ENCODE data around the gene PPP2R2B. TPM values are rescaled to one million over a fixed set of nuclear protein-coding genes. Genes with fewer than 3 reads are reported as not detected.

The PPP2R2B gene
- total RNA-seq, 8 experiments from 2014 or later: 54.2 to 102 (median 75.0) TPM

DNA sequence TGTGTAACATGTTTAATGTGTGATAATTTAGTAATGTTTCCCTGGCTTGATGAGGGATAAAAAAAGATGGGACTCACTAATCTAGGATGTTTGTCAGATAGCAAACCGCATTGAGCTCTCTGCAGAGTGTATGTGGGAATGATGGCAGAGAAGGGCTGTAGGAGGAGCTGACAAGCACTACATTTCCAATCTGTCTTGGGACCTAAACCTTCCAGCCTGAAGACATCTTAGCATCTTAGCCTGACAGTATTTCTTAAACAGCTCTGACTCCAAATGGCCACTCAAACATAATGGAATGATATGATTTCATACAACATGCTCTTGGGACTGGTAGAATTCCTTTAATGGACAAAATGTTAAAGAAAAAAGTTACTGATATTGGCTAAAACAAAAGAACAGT lies 116.7 kb downstream of the PPP2R2B start:
- ATAC-seq (replicated peaks in 6 of 8): no peak
- Histone ChIP-seq H3K4me1 (replicated peaks in 1 of 2) (peaks cover 8 to 10% of the 10 kb centered on the region in 2 donors), H3K27ac (no peak overlapping the region), H3K4me3 (no peak overlapping the region)
- in situ Hi-C loops (cut with MboI; ENCODE audit: low pct_unique_long_range_greater_than_20kb in 2 of 9, low sequenced_read_pairs in 9 of 9, unreplicated experiment in 9 of 9): no loop called here
- 17 to 100% (median 100%) methylated on average over 1 of the region's 1 CpG; no CpG with 5 or more reads in 3 of the 10 experiments for WGBS, 10 experiments

DNA sequence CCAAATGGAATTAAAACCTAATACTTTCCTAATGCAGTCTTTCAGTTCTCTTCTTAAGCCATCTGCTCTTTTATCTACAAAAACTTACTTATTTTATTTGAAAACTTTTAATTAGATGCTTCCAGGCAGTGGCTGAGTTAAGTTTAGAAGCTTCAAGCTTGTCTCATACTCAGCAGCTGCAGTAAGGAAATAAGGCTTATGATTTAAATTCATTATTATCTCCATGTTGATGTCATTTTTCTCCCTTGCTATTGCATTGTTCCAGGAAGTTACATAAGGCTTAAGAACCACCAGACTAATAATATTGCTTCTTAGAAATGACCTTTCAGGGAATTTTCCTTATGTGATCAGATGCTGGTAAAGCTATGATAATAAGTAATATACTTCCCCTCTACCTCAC lies 119.6 kb downstream of the PPP2R2B start:
- H3K4me3 ChIP-seq: no peak overlapping the region
- peak in 5 of 8 experiments; percentile 25 to 67 (median 56) for ATAC-seq (replicated peaks in 6 of 8)
- in situ Hi-C loops (cut with MboI; ENCODE audit: low pct_unique_long_range_greater_than_20kb in 2 of 9, low sequenced_read_pairs in 9 of 9, unreplicated experiment in 9 of 9): no loop called here
- peaks cover 9 to 25% of the 10 kb centered on the region in 2 donors for H3K4me1 ChIP-seq (replicated peaks in 1 of 2)
- H3K27ac ChIP-seq: no peak overlapping the region

- ATAC-seq (replicated peaks in 6 of 8): no peak
- H3K27ac ChIP-seq: no peak overlapping the region
- no peak overlapping the region for H3K4me3 ChIP-seq
- 0 to 100% (median 83%) methylated on average over 1 of the region's 1 CpG; no CpG with 5 or more reads in 2 of the 10 experiments for WGBS, 10 experiments
- peaks cover 15 to 31% of the 10 kb centered on the region in 2 donors for H3K4me1 ChIP-seq (replicated peaks in 1 of 2)
- in situ Hi-C loops (cut with MboI; ENCODE audit: low pct_unique_long_range_greater_than_20kb in 2 of 9, low sequenced_read_pairs in 9 of 9, unreplicated experiment in 9 of 9): no loop called here
These were observed 120.5 kb downstream of the PPP2R2B start for GRCh38 chr5:146758076-146758475.

DNA sequence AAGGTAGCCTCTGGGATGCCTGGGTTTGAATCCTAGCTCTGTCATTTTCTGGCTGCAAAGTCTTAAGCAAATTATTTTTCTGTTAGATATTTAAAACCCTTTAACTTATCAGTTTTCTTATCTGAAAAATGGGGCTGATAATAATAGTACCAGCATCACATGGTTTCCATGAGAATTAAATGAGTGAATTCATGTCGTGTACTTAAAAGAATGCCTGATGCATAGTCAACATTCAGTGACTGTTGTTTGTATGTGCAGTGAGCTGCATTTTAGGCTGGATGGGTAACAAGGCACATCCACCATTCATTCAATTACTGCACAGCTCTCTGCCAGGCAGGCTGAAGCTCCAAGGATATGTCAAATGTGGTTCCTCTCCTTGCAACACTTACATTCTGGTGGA lies 122.0 kb downstream of the PPP2R2B start:
- no peak overlapping the region for H3K27ac ChIP-seq
- WGBS, 10 experiments: 0 to 90% (median 55%) methylated on average over 1 of the region's 1 CpG; no CpG with 5 or more reads in 2 of the 10 experiments
- in situ Hi-C loops (cut with MboI; ENCODE audit: low pct_unique_long_range_greater_than_20kb in 2 of 9, low sequenced_read_pairs in 9 of 9, unreplicated experiment in 9 of 9): no loop called here

GRCh38 chr5:146755793-146756192 lies 122.8 kb downstream of the PPP2R2B start:
- peak in 3 of 8 experiments; percentile 17 to 59 (median 39) for ATAC-seq (replicated peaks in 6 of 8)
- Histone ChIP-seq H3K4me3 (no peak overlapping the region), H3K4me1 (replicated peaks in 1 of 2) (peaks cover 13 to 26% of the 10 kb centered on the region in 2 donors), H3K27ac (no peak overlapping the region)
- 0 to 100% (median 83%) methylated on average over 1 to 2 of the region's 2 CpGs; no CpG with 5 or more reads in 3 of the 10 experiments for WGBS, 10 experiments
- in situ Hi-C loops (cut with MboI; ENCODE audit: low pct_unique_long_range_greater_than_20kb in 2 of 9, low sequenced_read_pairs in 9 of 9, unreplicated experiment in 9 of 9): no loop called here

More for the DNA sequence above, 122.0 kb downstream of the PPP2R2B start:
- peaks cover 13 to 26% of the 10 kb centered on the region in 2 donors for H3K4me1 ChIP-seq (replicated peaks in 1 of 2)
- no peak overlapping the region for H3K4me3 ChIP-seq
- ATAC-seq (replicated peaks in 6 of 8): no peak

- no peak for ATAC-seq (replicated peaks in 6 of 8)
- Histone ChIP-seq H3K4me1 (replicated peaks in 1 of 2) (peaks cover 13 to 26% of the 10 kb centered on the region in 2 donors), H3K4me3 (no peak overlapping the region), H3K27ac (no peak overlapping the region)
- in situ Hi-C loops (cut with MboI; ENCODE audit: low pct_unique_long_range_greater_than_20kb in 2 of 9, low sequenced_read_pairs in 9 of 9, unreplicated experiment in 9 of 9): no loop called here
These were observed 123.9 kb downstream of the PPP2R2B start for GRCh38 chr5:146754621-146755020.

- H3K4me3 ChIP-seq: no peak overlapping the region
- 40 to 81% (median 57%) methylated on average over 1 to 2 of the region's 2 CpGs; no CpG with 5 or more reads in 3 of the 10 experiments for WGBS, 10 experiments
- ATAC-seq (replicated peaks in 6 of 8): peak in 5 of 8 experiments; percentile 25 to 73 (median 49)
- H3K27ac ChIP-seq: no peak overlapping the region
- peaks cover 13 to 26% of the 10 kb centered on the region in 2 donors for H3K4me1 ChIP-seq (replicated peaks in 1 of 2)
- in situ Hi-C loops (cut with MboI; ENCODE audit: low pct_unique_long_range_greater_than_20kb in 2 of 9, low sequenced_read_pairs in 9 of 9, unreplicated experiment in 9 of 9): no loop called here
These were observed 124.9 kb downstream of the PPP2R2B start for GRCh38 chr5:146753641-146754040.

DNA sequence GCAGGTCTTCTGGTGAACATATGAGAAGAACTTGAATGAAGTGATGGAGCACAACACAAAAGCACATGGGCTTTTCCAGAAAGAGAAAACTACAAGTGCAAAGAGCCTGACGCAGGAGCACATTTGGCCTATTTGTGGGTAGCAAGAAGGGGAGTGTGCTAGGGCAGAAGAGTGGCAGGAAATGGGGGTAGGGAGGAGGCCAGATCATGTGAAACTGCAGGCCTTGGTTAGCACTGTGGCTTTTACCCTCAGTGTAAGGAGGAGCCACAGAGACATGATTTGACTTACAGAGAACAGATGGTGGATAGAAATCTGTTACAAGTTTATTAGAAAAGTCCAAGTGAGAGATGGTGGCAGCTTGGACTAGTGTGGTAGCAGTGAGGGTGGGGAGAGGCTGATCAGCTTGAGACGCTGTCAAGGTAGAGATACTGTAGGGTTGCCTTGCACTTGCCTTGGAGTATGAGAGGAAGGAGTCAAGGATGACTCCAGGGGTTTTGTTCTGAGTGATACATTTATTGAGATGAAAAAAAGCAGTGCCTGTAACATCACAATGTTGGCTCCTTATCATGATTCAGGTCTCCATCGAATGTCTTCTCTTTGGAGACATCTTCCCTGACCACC lies 126.7 kb downstream of the PPP2R2B start:
- WGBS, 10 experiments: 41 to 100% (median 100%) methylated on average over 1 to 3 of the region's 3 CpGs; no CpG with 5 or more reads in 2 of the 10 experiments
- in situ Hi-C loops (cut with MboI; ENCODE audit: low pct_unique_long_range_greater_than_20kb in 2 of 9, low sequenced_read_pairs in 9 of 9, unreplicated experiment in 9 of 9): no loop called here
- H3K4me3 ChIP-seq: no peak overlapping the region
- H3K27ac ChIP-seq: no peak overlapping the region
- ATAC-seq (replicated peaks in 6 of 8): no peak
- peaks cover 13 to 26% of the 10 kb centered on the region in 2 donors for H3K4me1 ChIP-seq (replicated peaks in 1 of 2)

- Histone ChIP-seq H3K27ac (no peak overlapping the region), H3K4me3 (no peak overlapping the region), H3K4me1 (replicated peaks in 1 of 2) (peaks cover 13 to 27% of the 10 kb centered on the region in 2 donors)
- WGBS, 10 experiments: 73 to 100% (median 94%) methylated on average over 1 to 3 of the region's 3 CpGs; no CpG with 5 or more reads in 4 of the 10 experiments
- in situ Hi-C loops (cut with MboI; ENCODE audit: low pct_unique_long_range_greater_than_20kb in 2 of 9, low sequenced_read_pairs in 9 of 9, unreplicated experiment in 9 of 9): no loop called here
- peak in 1 of 8 experiments; percentile 12 for ATAC-seq (replicated peaks in 6 of 8)
These were observed 127.5 kb downstream of the PPP2R2B start for GRCh38 chr5:146751054-146751453.

- no peak for ATAC-seq (replicated peaks in 6 of 8)
- peaks cover 23 to 27% of the 10 kb centered on the region in 2 donors for H3K4me1 ChIP-seq (replicated peaks in 1 of 2)
- WGBS, 10 experiments: 30 to 100% (median 100%) methylated on average over 1 of the region's 1 CpG; no CpG with 5 or more reads in 4 of the 10 experiments
- H3K27ac ChIP-seq: no peak overlapping the region
- in situ Hi-C loops (cut with MboI; ENCODE audit: low pct_unique_long_range_greater_than_20kb in 2 of 9, low sequenced_read_pairs in 9 of 9, unreplicated experiment in 9 of 9): no loop called here
- H3K4me3 ChIP-seq: no peak overlapping the region
These were observed 130.0 kb downstream of the PPP2R2B start for GRCh38 chr5:146748533-146748932.

DNA sequence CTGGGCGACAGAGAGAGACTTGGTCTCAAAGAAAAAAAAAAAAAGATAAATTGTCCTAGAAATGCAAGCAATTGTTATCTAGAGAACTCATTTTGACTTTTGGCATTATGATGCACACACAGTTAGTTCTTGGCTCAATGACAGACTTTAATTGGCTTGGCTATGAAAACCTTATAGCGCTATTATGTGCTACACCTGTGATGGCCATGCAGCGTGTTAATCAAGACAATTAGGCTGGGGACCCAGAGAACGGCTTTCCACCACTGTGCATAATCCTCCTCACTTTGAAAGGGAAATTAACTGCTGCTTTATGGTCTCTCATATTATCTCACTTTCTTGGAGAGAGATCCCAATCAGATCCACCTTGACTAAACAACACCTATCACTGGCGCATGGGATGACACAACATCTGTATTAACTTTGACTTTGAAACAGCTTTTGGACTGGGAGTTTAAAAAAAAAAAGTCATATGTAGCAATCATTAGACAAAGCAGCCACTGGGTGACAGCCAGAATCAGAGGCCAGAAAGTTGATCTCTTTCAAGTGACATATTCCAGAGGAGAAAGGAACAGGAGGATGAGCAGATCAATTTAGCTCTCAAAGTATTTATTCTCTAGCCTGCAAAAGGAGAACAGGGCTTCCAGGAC lies 132.5 kb downstream of the PPP2R2B start:
- WGBS, 10 experiments: 37 to 100% (median 69%) methylated on average over 2 to 4 of the region's 5 CpGs; no CpG with 5 or more reads in 2 of the 10 experiments
- no peak overlapping the region for H3K27ac ChIP-seq
- H3K4me1 ChIP-seq (replicated peaks in 1 of 2): peaks cover 18 to 39% of the 10 kb centered on the region in 2 donors
- in situ Hi-C loops (cut with MboI; ENCODE audit: low pct_unique_long_range_greater_than_20kb in 2 of 9, low sequenced_read_pairs in 9 of 9, unreplicated experiment in 9 of 9): no loop called here
- H3K4me3 ChIP-seq: no peak overlapping the region
- ATAC-seq (replicated peaks in 6 of 8): peak in 1 of 8 experiments; percentile 35

GRCh38 chr5:146744068-146744745 lies 134.3 kb downstream of the PPP2R2B start:
- Histone ChIP-seq H3K4me1 (replicated peaks in 1 of 2) (peaks cover 18 to 39% of the 10 kb centered on the region in 2 donors), H3K4me3 (no peak overlapping the region), H3K27ac (peak overlapping the region; percentile 33 to 68)
- ATAC-seq (replicated peaks in 6 of 8): peak; percentile 22 to 100 (median 79)
- 0 to 100% (median 60%) methylated on average over 1 to 2 of the region's 2 CpGs; no CpG with 5 or more reads in 1 of the 10 experiments for WGBS, 10 experiments
- in situ Hi-C loops (cut with MboI; ENCODE audit: low pct_unique_long_range_greater_than_20kb in 2 of 9, low sequenced_read_pairs in 9 of 9, unreplicated experiment in 9 of 9): no loop called here
